HG03097 (cell line): ENCODE measurements around the gene SPATS2.

Source experiments
- ATAC-seq: cut with Tn5 transposase; IDR thresholded peaks from one replicate; pipeline ENCODE4 v1.9.1; 2021; ENCODE audit not compliant: unreplicated experiment, low FRiP score

SPATS2 gene

GRCh38 chr12:49538510-49539403, 171.5 kb downstream of the SPATS2 start, which contains the start of gene KCNH3:
KCNH3 (plus strand) TSS chr12:49539030; CDS start chr12:49539417, 387 bp downstream.
- ATAC-seq: no peak

GRCh38 chr12:49539406-49540228, 172.4 kb downstream of the SPATS2 start:
- no peak for ATAC-seq

GRCh38 chr12:49540229-49541139, 173.2 kb downstream of the SPATS2 start:
- no peak for ATAC-seq

GRCh38 chr12:49541140-49541861, 174.0 kb downstream of the SPATS2 start:
- ATAC-seq: no peak

GRCh38 chr12:49541911-49542505, 174.7 kb downstream of the SPATS2 start:
- ATAC-seq: no peak

GRCh38 chr12:49542592-49543160, 175.4 kb downstream of the SPATS2 start:
- no peak for ATAC-seq

GRCh38 chr12:49543221-49543913, 176.1 kb downstream of the SPATS2 start:
- no peak for ATAC-seq

- ATAC-seq: no peak
These were observed 176.9 kb downstream of the SPATS2 start for GRCh38 chr12:49543914-49544815.

- ATAC-seq: no peak
These were observed 178.6 kb downstream of the SPATS2 start for GRCh38 chr12:49545815-49546214.

- ATAC-seq: no peak
These were observed 179.2 kb downstream of the SPATS2 start for GRCh38 chr12:49546481-49546880.

GRCh38 chr12:49547090-49547690, 179.9 kb downstream of the SPATS2 start:
- ATAC-seq: no peak

GRCh38 chr12:49548481-49548821, 181.2 kb downstream of the SPATS2 start:
- no peak for ATAC-seq

- no peak for ATAC-seq
These were observed 181.8 kb downstream of the SPATS2 start for GRCh38 chr12:49548822-49549648.

GRCh38 chr12:49549735-49550692, 182.8 kb downstream of the SPATS2 start:
- ATAC-seq: no peak

- no peak for ATAC-seq
These were observed 183.5 kb downstream of the SPATS2 start for GRCh38 chr12:49550693-49551252.
